IMR-90 (cell line): ENCODE data around the gene HUNK. TPM values are rescaled to one million over a fixed set of nuclear protein-coding genes. Genes with fewer than 3 reads are reported as not detected.

Experiments
- ATAC-seq: fragments of 200-7000 bp; cut with Tn5 transposase; 2 replicates; pipeline ENCODE4 v1.9.1; 2020; ENCODE audit warnings: low read depth, mild to moderate bottlenecking, moderate library complexity
- BruUV-seq: library from RNA; stranded (reverse); fragments of 400-500 nt; replicated peaks from 2 replicates; lab custom pipeline; 2021; lab: Mats Ljungman, UMichigan
- CTCF ChIA-PET: fragments of 300-600 bp; formaldehyde crosslinking; extraction: SDS; loops from one replicate; lab custom pipeline; 2021; ENCODE audit warnings: antibody characterized with exemption; lab: Yijun Ruan, JAX
- POLR2A ChIA-PET: fragments of 300-600 bp; sonication (Branson Sonifier 250); formaldehyde crosslinking; loops from one replicate; lab custom pipeline; 2022; ENCODE audit warnings: antibody characterized with exemption; ENCODE audit not compliant: unreplicated experiment; lab: Charles Lee
- DNase-seq: peaks from one replicate; pipeline ENCODE4 v3.0.0; 2013
- H2AFZ ChIP-seq: replicated peaks from 2 replicates; pipeline ENCODE3; 2013; ENCODE audit warnings: low read length, mild to moderate bottlenecking; ENCODE audit not compliant: poor library complexity
- H2AK5ac ChIP-seq: 2 replicates; pipeline ENCODE4 v1.6.1; 2013; ENCODE audit warnings: low read depth, low read length, inconsistent platforms
- H2AK9ac ChIP-seq: replicated peaks from 2 replicates; pipeline ENCODE3; 2013; ENCODE audit warnings: mild to moderate bottlenecking, low read depth, low read length, moderate library complexity; ENCODE audit not compliant: poor library complexity
- H2BK120ac ChIP-seq: 2 replicates; pipeline ENCODE4 v1.6.1; 2013; ENCODE audit warnings: low read depth, low read length, inconsistent platforms
- H2BK15ac ChIP-seq: 3 replicates; pipeline ENCODE4 v1.6.1; 2013; ENCODE audit warnings: low read depth, low read length, inconsistent platforms
- H2BK20ac ChIP-seq: 2 replicates; pipeline ENCODE4 v1.6.1; 2013; ENCODE audit warnings: low read depth, mild to moderate bottlenecking, inconsistent platforms, low read length, moderate library complexity
- H2BK5ac ChIP-seq: 2 replicates; pipeline ENCODE4 v1.6.1; 2013; ENCODE audit warnings: mild to moderate bottlenecking, low read depth, low read length, inconsistent platforms; ENCODE audit not compliant: poor library complexity, severe bottlenecking
- H3K14ac ChIP-seq: replicated peaks from 2 replicates; pipeline ENCODE4 v1.6.1; 2013; ENCODE audit warnings: low read depth, low read length, inconsistent platforms
- H3K18ac ChIP-seq: 2 replicates; pipeline ENCODE4 v1.6.1; 2013; ENCODE audit warnings: low read depth, low read length, control low read depth
- H3K23ac ChIP-seq: 2 replicates; pipeline ENCODE4 v1.6.1; 2013; ENCODE audit warnings: low read depth, low read length, inconsistent platforms
- H3K27ac ChIP-seq: 2 replicates; pipeline ENCODE4 v1.5.1; 2013; ENCODE audit warnings: mild to moderate bottlenecking, control low read depth, low read length; ENCODE audit not compliant: insufficient read depth
- H3K27me3 ChIP-seq: 2 replicates; pipeline ENCODE4 v1.6.1; 2013; ENCODE audit warnings: low read length; ENCODE audit not compliant: control insufficient read depth, insufficient read depth
- H3K36me3 ChIP-seq: 2 replicates; pipeline ENCODE4 v1.6.1; 2013; ENCODE audit warnings: low read length, mixed read lengths; ENCODE audit not compliant: control insufficient read depth, insufficient read depth
- H3K4ac ChIP-seq: 2 replicates; pipeline ENCODE4 v1.6.1; 2013; ENCODE audit warnings: low read depth, low read length, inconsistent platforms
- H3K4me1 ChIP-seq: 2 replicates; pipeline ENCODE4 v1.6.1; 2013; ENCODE audit warnings: low read length, mixed read lengths; ENCODE audit not compliant: control insufficient read depth, insufficient read depth
- H3K4me2 ChIP-seq: 2 replicates; pipeline ENCODE4 v1.6.1; 2013; ENCODE audit warnings: low read depth, mild to moderate bottlenecking, control low read depth, low read length, moderate library complexity
- H3K4me3 ChIP-seq: 2 replicates; pipeline ENCODE4 v1.5.1; 2013; ENCODE audit warnings: low read depth, mild to moderate bottlenecking, control low read depth, low read length, moderate library complexity; ENCODE audit not compliant: insufficient read depth
- H3K56ac ChIP-seq: 2 replicates; pipeline ENCODE4 v1.6.1; 2013; ENCODE audit warnings: low read length, inconsistent platforms; ENCODE audit not compliant: insufficient read depth; ENCODE audit errors: extremely low read depth
- H3K79me1 ChIP-seq, 2 experiments: 2 replicates each; pipeline ENCODE4 v1.6.1; 2013; ENCODE audit warnings: low read length in 2 of 2, inconsistent platforms in 1 of 2, low read depth in 1 of 2
- H3K9ac ChIP-seq: 2 replicates; pipeline ENCODE4 v1.6.1; 2013; ENCODE audit warnings: low read depth, low read length, control low read depth
- H3K9me1 ChIP-seq: 2 replicates; pipeline ENCODE4 v1.6.1; 2013; ENCODE audit warnings: low read length, inconsistent platforms; ENCODE audit not compliant: insufficient read depth
- H3K9me3 ChIP-seq: 2 replicates; pipeline ENCODE4 v1.6.1; 2013; ENCODE audit warnings: low read length; ENCODE audit not compliant: control insufficient read depth, insufficient read depth
- H4K20me1 ChIP-seq: 2 replicates; pipeline ENCODE4 v1.6.1; 2013; ENCODE audit warnings: low read length, inconsistent platforms; ENCODE audit not compliant: insufficient read depth
- H4K5ac ChIP-seq: 2 replicates; pipeline ENCODE4 v1.6.1; 2013; ENCODE audit warnings: mild to moderate bottlenecking, low read depth, low read length, control low read depth
- H4K8ac ChIP-seq, 2 experiments: 2 replicates each; pipeline ENCODE4 v1.6.1; 2013; ENCODE audit warnings: low read depth in 2 of 2, low read length in 2 of 2, control low read depth in 1 of 2, inconsistent platforms in 1 of 2
- H4K91ac ChIP-seq: 2 replicates; pipeline ENCODE4 v1.6.1; 2013; ENCODE audit warnings: low read depth, low read length, inconsistent platforms; ENCODE audit not compliant: insufficient read depth
- CHD1 ChIP-seq: IDR thresholded peaks from 2 replicates; pipeline ENCODE4 v1.6.1; 2012; ENCODE audit warnings: low read depth, low read length, improper control_type of control experiment
- MAFK ChIP-seq: IDR thresholded peaks from 2 replicates; pipeline ENCODE4 v1.6.1; 2012; ENCODE audit warnings: low read depth, low read length, improper control_type of control experiment
- MAZ ChIP-seq: IDR thresholded peaks from 2 replicates; pipeline ENCODE4 v1.6.1; 2012; ENCODE audit warnings: low read depth, mild to moderate bottlenecking, low read length, improper control_type of control experiment, moderate library complexity, borderline replicate concordance
- MXI1 ChIP-seq: IDR thresholded peaks from 2 replicates; pipeline ENCODE4 v1.6.1; 2012; ENCODE audit warnings: low read depth, mild to moderate bottlenecking, low read length, moderate library complexity, borderline replicate concordance
- RCOR1 ChIP-seq: IDR thresholded peaks from 2 replicates; pipeline ENCODE4 v1.6.1; 2012; ENCODE audit warnings: mild to moderate bottlenecking, low read length, improper control_type of control experiment; ENCODE audit not compliant: insufficient replicate concordance
- SMC3 ChIP-seq: fragments of 150-350 bp; IDR thresholded peaks from 2 replicates; pipeline ENCODE4 v1.6.1; 2016; ENCODE audit warnings: low read depth, mild to moderate bottlenecking, antibody characterized with exemption, low read length, moderate library complexity
- WGBS, 2 experiments: methylation state at CpG; one replicate each; pipeline versions ENCODE4 v1.1.5 to v1.1.7; 2013; ENCODE audit warnings: missing lambda C conversion rate in 2 of 2; ENCODE audit not compliant: insufficient read length in 1 of 2; ENCODE audit errors: extremely low coverage in 2 of 2; 5-methylcytosine and 5-hydroxymethylcytosine counted together
- dilution Hi-C: fragments of 300-500 bp; cut with HindIII; formaldehyde crosslinking; loops from one replicate; pipeline ENCODE4 v1.14.3; 2018; ENCODE audit warnings: low sequenced_read_pairs; ENCODE audit not compliant: unreplicated experiment
- in situ Hi-C: fragments of 300-500 bp; cut with MboI; formaldehyde crosslinking; loops from 3 replicates; pipeline ENCODE4 v1.14.3; 2019; ENCODE audit warnings: low sequenced_read_pairs, inconsistent platforms, mixed read lengths
- intact Hi-C: fragments of 100-400 bp; cut with micrococcal nuclease; formaldehyde crosslinking; loops from 2 replicates; pipeline ENCODE4 v1.10.0; 2022
- polyA plus RNA-seq, 3 experiments: library from polyadenylated mRNA; depleted of rRNA; stranded (reverse); fragments of >200 nt; gene quantifications; 2 replicates each; pipeline ENCODE4 v1.2.3, GENCODE V29; 2012; ENCODE audit warnings: low replicate concordance in 1 of 3
- total RNA-seq: library from RNA; depleted of rRNA; stranded (reverse); fragments of >200 nt; gene quantifications from 2 replicates; pipeline ENCODE4 v1.2.3, GENCODE V29; 2012

The HUNK gene
- total and polyA plus RNA-seq, 2 of the 4 experiments (the other 2 are of a cell fraction) = 1.0 to 2.0 TPM

- H2AK9ac ChIP-seq = no peak overlapping the region
- no peak overlapping the region for H4K91ac ChIP-seq
- BruUV-seq = no TSS peak
- DNase-seq (no peak), ATAC-seq (no peak)
- H3K4me2 ChIP-seq = no peak overlapping the region
- no peak overlapping the region for H2AFZ ChIP-seq
- H3K18ac ChIP-seq = no peak overlapping the region
- no peak for TF ChIP-seq SMC3
- TF ChIP-seq MAZ = no peak
- no peak for TF ChIP-seq MAFK
- TF ChIP-seq MXI1 = no peak
- no peak for TF ChIP-seq RCOR1
- TF ChIP-seq CHD1 = no peak
- H4K20me1 ChIP-seq = no peaks in the 10 kb centered on the region
- H4K5ac ChIP-seq = no peak overlapping the region
- peaks cover 1% of the 10 kb centered on the region; the same call in 1 of the 2 replicates for H3K4me1 ChIP-seq
- no peak overlapping the region for H3K4ac ChIP-seq
- POLR2A ChIA-PET = no interaction called here
- no peaks in the 10 kb centered on the region for H3K9me3 ChIP-seq
- CTCF ChIA-PET = interaction anchor here (0.5 to 0.9 kb wide), 3 partner anchors 13 to 234 kb away, joined by 3 read pairs; no protein-coding TSS in a partner anchor
- H3K56ac ChIP-seq = no peak overlapping the region
- H3K36me3 ChIP-seq = no peaks in the 10 kb centered on the region
- no peak overlapping the region for H2AK5ac ChIP-seq
- WGBS, 2 experiments = 25 to 100% methylated on average over 2 of the region's 15 CpGs
- peaks cover 3% of the 10 kb centered on the region; the same call in 1 of the 2 replicates for H3K9me1 ChIP-seq
- H3K9ac ChIP-seq = no peak overlapping the region
- H3K27ac ChIP-seq = no peak overlapping the region
- H3K79me1 ChIP-seq = 0 out of 4 replicates have a peak, but pooled peaks cover 0 to 9% of the 10 kb centered on the region in 2 experiments
- no peak overlapping the region for H4K8ac ChIP-seq
- H3K4me3 ChIP-seq = no peak overlapping the region
- H3K23ac ChIP-seq = no peak overlapping the region
- no peak overlapping the region for H2BK5ac ChIP-seq
- dilution Hi-C loops = no loop called here
- H2BK15ac ChIP-seq = no peak overlapping the region
- H2BK120ac ChIP-seq = no peak overlapping the region
- in situ Hi-C loops = no loop called here
- H2BK20ac ChIP-seq = no peak overlapping the region
- H3K14ac ChIP-seq = no peak overlapping the region
- H3K27me3 ChIP-seq = no peaks in the 10 kb centered on the region
- intact Hi-C loops = no loop called here
Measured at GRCh38 chr21:31938330-31939301, 65.8 kb downstream of the HUNK start.
